ENCODE measurements around the gene ATG2A.
A peak's percentile ranks its signal among the peaks of the same experiment; 100 is the strongest.

ATG2A gene

GRCh38 chr11:64885367-64886286 is 31.4 kb downstream of the ATG2A start:
- no peak for DNase-seq (ENCODE audit: low read depth in 2 of 2)

GRCh38 chr11:64884019-64884418 is 33.0 kb downstream of the ATG2A start:
- DNase-seq (ENCODE audit: low read depth in 2 of 2) = no peak

GRCh38 chr11:64883575-64883974 is 33.4 kb downstream of the ATG2A start:
- DNase-seq (ENCODE audit: low read depth in 2 of 2) = no peak

GRCh38 chr11:64882243-64882642 is 34.8 kb downstream of the ATG2A start:
- DNase-seq (ENCODE audit: low read depth in 2 of 2) = no peak

- DNase-seq (ENCODE audit: low read depth in 2 of 2) = no peak
Observed at GRCh38 chr11:64881476-64881875, 35.5 kb downstream of the ATG2A start.

- DNase-seq (ENCODE audit: low read depth in 2 of 2) = no peak
Observed at GRCh38 chr11:64880240-64881001, 36.6 kb downstream of the ATG2A start.

GRCh38 chr11:64879244-64879900 is 37.6 kb downstream of the ATG2A start:
- DNase-seq (ENCODE audit: low read depth in 2 of 2) = no peak

- peak; percentile 99 for DNase-seq (ENCODE audit: low read depth in 2 of 2)
Observed at GRCh38 chr11:64878494-64879243, 38.3 kb downstream of the ATG2A start, which contains the start of gene EHD1. EHD1 (minus strand) TSS chr11:64878621; CDS start chr11:64878464, 157 bp downstream.

GRCh38 chr11:64878223-64878493 is 38.9 kb downstream of the ATG2A start:
- no peak for DNase-seq (ENCODE audit: low read depth in 2 of 2)

- no peak for DNase-seq (ENCODE audit: low read depth in 2 of 2)
Observed at GRCh38 chr11:64877390-64878222, 39.4 kb downstream of the ATG2A start.

- no peak for DNase-seq (ENCODE audit: low read depth in 2 of 2)
Observed at GRCh38 chr11:64876835-64877341, 40.1 kb downstream of the ATG2A start.

- DNase-seq (ENCODE audit: low read depth in 2 of 2) = no peak
Observed at GRCh38 chr11:64876229-64876750, 40.7 kb downstream of the ATG2A start.

GRCh38 chr11:64875369-64876228 is 41.4 kb downstream of the ATG2A start:
- DNase-seq (ENCODE audit: low read depth in 2 of 2) = no peak

GRCh38 chr11:64874308-64875240 is 42.4 kb downstream of the ATG2A start:
- DNase-seq (ENCODE audit: low read depth in 2 of 2) = no peak

- DNase-seq (ENCODE audit: low read depth in 2 of 2) = no peak
Observed at GRCh38 chr11:64872790-64873488, 44.1 kb downstream of the ATG2A start.

- no peak for DNase-seq (ENCODE audit: low read depth in 2 of 2)
Observed at GRCh38 chr11:64871492-64871891, 45.5 kb downstream of the ATG2A start.

GRCh38 chr11:64870893-64871466 is 46.0 kb downstream of the ATG2A start:
- no peak for DNase-seq (ENCODE audit: low read depth in 2 of 2)

Measured in stimulated activated CD8-positive, alpha-beta memory T cell treated with anti-CD3 and anti-CD28 coated beads, Interleukin-15, amount 100 ng/mL, for 48 hours (primary cell).